PC-3 (cell line): ENCODE results near the gene GPR148. TPM values are rescaled to one million over a fixed set of nuclear protein-coding genes. Genes with fewer than 3 reads are reported as not detected.

Source experiments
- ATAC-seq: fragments of 200-7000 bp; cut with Tn5 transposase; 2 replicates; pipeline ENCODE4 v1.9.1; 2020; ENCODE audit warnings: mild to moderate bottlenecking, moderate library complexity
- BruUV-seq: library from RNA; stranded (reverse); fragments of 400-500 nt; replicated peaks from 2 replicates; lab custom pipeline; 2021; lab: Mats Ljungman, UMichigan
- CTCF ChIA-PET: fragments of 300-600 bp; sonication (Branson Sonifier 250); formaldehyde crosslinking; loops from one replicate; lab custom pipeline; 2022; ENCODE audit warnings: antibody characterized with exemption; lab: Charles Lee
- POLR2A ChIA-PET: fragments of 300-600 bp; sonication (Branson Sonifier 250); formaldehyde crosslinking; loops from one replicate; lab custom pipeline; 2022; ENCODE audit warnings: antibody characterized with exemption; ENCODE audit not compliant: unreplicated experiment; lab: Charles Lee
- DNase-seq: peaks from one replicate; pipeline ENCODE4 v3.0.0-alpha.2; 2015
- H2AFZ ChIP-seq: fragments of 300-600 bp; sonication (generic); 2 replicates; pipeline ENCODE4 v1.6.0; 2016; ENCODE audit warnings: antibody characterized with exemption, low read length
- H3F3A ChIP-seq: fragments of 300-600 bp; sonication (generic); one replicate; pipeline ENCODE4 v1.6.0; 2017; ENCODE audit warnings: antibody characterized with exemption, low read length, control low read depth, mild to moderate bottlenecking; ENCODE audit not compliant: unreplicated experiment
- H3K27ac ChIP-seq: fragments of 300-600 bp; sonication (generic); 2 replicates; pipeline ENCODE4 v1.5.1; 2016; ENCODE audit warnings: mild to moderate bottlenecking, low read length
- H3K27me3 ChIP-seq: fragments of 300-600 bp; sonication (generic); 2 replicates; pipeline ENCODE4 v1.6.1; 2016; ENCODE audit warnings: low read length, mixed read lengths
- H3K36me3 ChIP-seq: fragments of 300-600 bp; sonication (generic); 2 replicates; pipeline ENCODE4 v1.6.1; 2016; ENCODE audit warnings: low read depth, mixed run types, low read length, mixed read lengths
- H3K4me1 ChIP-seq: fragments of 300-600 bp; sonication (generic); 2 replicates; pipeline ENCODE4 v1.5.1; 2016; ENCODE audit warnings: low read length; ENCODE audit not compliant: insufficient read depth
- H3K4me2 ChIP-seq: fragments of 300-600 bp; sonication (generic); 2 replicates; pipeline ENCODE4 v1.6.0; 2016; ENCODE audit warnings: low read length
- H3K4me3 ChIP-seq: fragments of 300-600 bp; sonication (generic); 2 replicates; pipeline ENCODE4 v1.5.1; 2016; ENCODE audit warnings: mild to moderate bottlenecking, low read length, mixed read lengths
- H3K79me2 ChIP-seq: fragments of 300-600 bp; sonication (generic); 2 replicates; pipeline ENCODE4 v1.6.1; 2017; ENCODE audit warnings: low read length, mixed read lengths
- H3K9ac ChIP-seq: fragments of 300-600 bp; sonication (generic); 2 replicates; pipeline ENCODE4 v1.6.0; 2016; ENCODE audit warnings: mild to moderate bottlenecking, low read length
- H3K9me2 ChIP-seq: fragments of 300-600 bp; sonication (generic); replicated peaks from 2 replicates; pipeline ENCODE4 v1.6.1; 2016; ENCODE audit warnings: mixed run types, low read length, mixed read lengths
- H3K9me3 ChIP-seq: fragments of 300-600 bp; sonication (generic); 2 replicates; pipeline ENCODE4 v1.6.1; 2016; ENCODE audit warnings: low read length, mixed read lengths
- H4K20me1 ChIP-seq: fragments of 300-600 bp; sonication (generic); 2 replicates; pipeline ENCODE4 v1.6.1; 2016; ENCODE audit warnings: low read length, mixed read lengths
- EZH2 ChIP-seq: fragments of 300-600 bp; sonication (generic); IDR thresholded peaks from one replicate; pipeline ENCODE4 v1.6.1; 2017; ENCODE audit warnings: antibody characterized with exemption, mild to moderate bottlenecking, low read length; ENCODE audit not compliant: unreplicated experiment
- EZH2phosphoT487 ChIP-seq: fragments of 300-600 bp; sonication (generic); IDR thresholded peaks from 2 replicates; pipeline ENCODE4 v1.6.1; 2018; ENCODE audit warnings: mild to moderate bottlenecking, antibody characterized with exemption, low read length, borderline replicate concordance
- intact Hi-C: fragments of 100-400 bp; cut with micrococcal nuclease; formaldehyde crosslinking; loops from 2 replicates; pipeline ENCODE4 v1.9.0; 2023
- total RNA-seq: library from RNA; depleted of rRNA; stranded (reverse); fragments of >200 nt; gene quantifications from 2 replicates; pipeline ENCODE4 v1.2.3, GENCODE V29; 2014
- TF ChIP-seq, protein P1 (sequence below): fragments of 300-600 bp; sonication (generic); conservative IDR thresholded peaks from 2 replicates; pipeline ENCODE4 v1.5.1; 2017; ENCODE audit warnings: antibody characterized with exemption, low read depth, mild to moderate bottlenecking, low read length

GPR148 gene
- total RNA-seq, 1 experiment from 2014 or later: not detected

DNA sequence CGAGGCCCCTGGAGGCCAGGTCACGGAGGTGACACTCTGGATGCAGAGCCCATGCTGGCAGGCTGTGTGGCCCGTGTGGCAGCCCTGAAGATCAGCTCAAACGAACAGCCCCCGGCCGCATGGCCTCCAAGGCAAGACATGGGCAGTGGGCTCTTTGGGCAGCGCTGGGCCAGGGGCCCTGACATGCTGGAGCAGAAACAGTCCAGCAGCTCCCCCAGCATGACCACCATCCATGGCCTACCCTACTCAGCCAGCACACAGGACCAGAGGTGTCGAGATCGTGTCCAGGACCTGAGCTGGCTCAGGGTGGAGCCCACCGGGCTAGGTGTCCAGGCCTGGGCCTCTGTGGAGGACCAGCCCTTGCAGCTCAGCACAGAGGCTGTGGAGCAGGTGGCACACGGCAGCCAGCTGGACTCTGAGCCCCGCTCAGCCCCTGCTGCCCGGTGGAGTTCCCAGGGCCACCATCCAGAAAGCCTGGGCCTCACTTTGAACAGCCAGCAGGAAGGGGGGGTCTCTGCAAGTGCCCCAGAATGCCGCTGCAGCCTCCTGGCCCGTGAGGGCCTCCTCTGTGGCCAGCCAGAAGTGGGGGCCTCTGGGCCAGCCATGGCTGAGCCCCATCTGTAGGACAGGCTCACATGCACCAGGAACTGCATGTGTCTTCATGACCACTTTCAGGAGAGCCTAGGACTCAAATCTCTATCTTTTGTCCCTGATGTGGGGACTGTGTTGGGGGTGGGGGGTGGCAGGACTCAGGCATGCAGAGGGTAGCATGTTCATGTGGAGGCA is 35.4 kb downstream of the GPR148 start:
- ATAC-seq (no peak), DNase-seq (no peak)
- intact Hi-C loops: no loop called here
- ChIA-PET POLR2A (no interaction called here), CTCF (no interaction called here)
- BruUV-seq: no TSS peak
- H3K27ac ChIP-seq: no peak overlapping the region
- peaks cover 77% of the 10 kb centered on the region for H3K27me3 ChIP-seq
- no peak for TF ChIP-seq EZH2phosphoT487
- no peak for TF ChIP-seq EZH2
- TF ChIP-seq, protein P1, sequence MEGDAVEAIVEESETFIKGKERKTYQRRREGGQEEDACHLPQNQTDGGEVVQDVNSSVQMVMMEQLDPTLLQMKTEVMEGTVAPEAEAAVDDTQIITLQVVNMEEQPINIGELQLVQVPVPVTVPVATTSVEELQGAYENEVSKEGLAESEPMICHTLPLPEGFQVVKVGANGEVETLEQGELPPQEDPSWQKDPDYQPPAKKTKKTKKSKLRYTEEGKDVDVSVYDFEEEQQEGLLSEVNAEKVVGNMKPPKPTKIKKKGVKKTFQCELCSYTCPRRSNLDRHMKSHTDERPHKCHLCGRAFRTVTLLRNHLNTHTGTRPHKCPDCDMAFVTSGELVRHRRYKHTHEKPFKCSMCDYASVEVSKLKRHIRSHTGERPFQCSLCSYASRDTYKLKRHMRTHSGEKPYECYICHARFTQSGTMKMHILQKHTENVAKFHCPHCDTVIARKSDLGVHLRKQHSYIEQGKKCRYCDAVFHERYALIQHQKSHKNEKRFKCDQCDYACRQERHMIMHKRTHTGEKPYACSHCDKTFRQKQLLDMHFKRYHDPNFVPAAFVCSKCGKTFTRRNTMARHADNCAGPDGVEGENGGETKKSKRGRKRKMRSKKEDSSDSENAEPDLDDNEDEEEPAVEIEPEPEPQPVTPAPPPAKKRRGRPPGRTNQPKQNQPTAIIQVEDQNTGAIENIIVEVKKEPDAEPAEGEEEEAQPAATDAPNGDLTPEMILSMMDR: no peak
- no peaks in the 10 kb centered on the region for H3F3A ChIP-seq
- no peak overlapping the region for H3K4me2 ChIP-seq
- no peaks in the 10 kb centered on the region for H3K9me3 ChIP-seq
- H3K9me2 ChIP-seq: no peaks in the 10 kb centered on the region
- no peaks in the 10 kb centered on the region for H3K36me3 ChIP-seq
- no peaks in the 10 kb centered on the region for H3K79me2 ChIP-seq
- no peaks in the 10 kb centered on the region for H3K4me1 ChIP-seq
- no peak overlapping the region for H3K9ac ChIP-seq
- no peak overlapping the region for H3K4me3 ChIP-seq
- H4K20me1 ChIP-seq: no peaks in the 10 kb centered on the region
- no peak overlapping the region for H2AFZ ChIP-seq

DNA sequence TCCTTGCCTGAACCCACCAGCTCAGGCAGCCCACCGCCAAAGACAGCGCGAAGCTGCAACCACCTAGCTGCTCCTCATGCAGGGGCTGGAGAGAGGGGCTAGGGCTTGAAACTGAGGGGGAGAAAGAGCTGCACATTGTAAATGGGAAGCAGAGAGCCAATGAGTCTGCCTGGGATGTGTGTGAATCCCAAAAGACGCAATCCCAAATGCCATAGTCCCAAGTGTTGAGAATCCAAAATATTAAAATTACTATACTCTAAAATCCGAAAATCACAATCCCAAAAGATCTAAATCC is 35.9 kb downstream of the GPR148 start:
- Histone ChIP-seq H3K4me2 (no peak overlapping the region), H3K4me1 (no peaks in the 10 kb centered on the region), H4K20me1 (no peaks in the 10 kb centered on the region), H3K79me2 (no peaks in the 10 kb centered on the region), H3K4me3 (no peak overlapping the region), H3K9me3 (no peaks in the 10 kb centered on the region), H3K27me3 (peaks cover 75% of the 10 kb centered on the region), H3K9me2 (no peaks in the 10 kb centered on the region), H2AFZ (no peak overlapping the region), H3K36me3 (no peaks in the 10 kb centered on the region), H3F3A (no peaks in the 10 kb centered on the region), H3K9ac (no peak overlapping the region), H3K27ac (no peak overlapping the region)
- ChIA-PET CTCF (no interaction called here), POLR2A (interaction anchor here (0.6 kb wide), 1 partner anchor 69 kb away, joined by 3 read pairs; no protein-coding TSS in a partner anchor)
- BruUV-seq: no TSS peak
- intact Hi-C loops: no loop called here
- no peak for DNase-seq
- ATAC-seq: no peak
- TF ChIP-seq EZH2phosphoT487 (no peak), EZH2 (no peak)
- TF ChIP-seq, protein P1: no peak

DNA sequence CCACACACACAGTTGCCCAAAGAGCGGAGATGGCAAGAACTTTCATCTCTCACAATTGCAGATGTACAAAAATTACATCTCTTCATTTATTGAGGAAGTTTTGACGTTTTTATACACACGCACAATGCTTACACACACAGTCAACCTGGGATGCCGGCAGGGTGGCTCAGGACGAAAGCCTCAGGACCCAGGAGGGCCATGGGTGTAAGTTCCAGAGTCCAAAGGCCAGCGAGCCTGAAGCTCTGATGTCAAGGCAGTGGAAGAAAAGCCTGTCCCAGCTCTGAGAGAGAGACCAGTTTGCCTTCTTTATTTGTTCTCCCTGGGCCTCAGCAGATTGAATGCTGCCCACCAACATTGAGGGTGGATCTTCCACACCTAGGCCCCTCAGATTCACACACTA is 36.6 kb downstream of the GPR148 start:
- Histone ChIP-seq H3K4me2 (no peak overlapping the region), H4K20me1 (no peaks in the 10 kb centered on the region), H3K9me3 (no peaks in the 10 kb centered on the region), H3K4me1 (no peaks in the 10 kb centered on the region), H3K9ac (no peak overlapping the region), H3K27me3 (peaks cover 69% of the 10 kb centered on the region), H2AFZ (no peak overlapping the region), H3K36me3 (no peaks in the 10 kb centered on the region), H3K27ac (no peak overlapping the region), H3K4me3 (no peak overlapping the region), H3K79me2 (no peaks in the 10 kb centered on the region), H3F3A (no peaks in the 10 kb centered on the region), H3K9me2 (no peaks in the 10 kb centered on the region)
- ATAC-seq (no peak), DNase-seq (no peak)
- BruUV-seq: no TSS peak
- ChIA-PET CTCF (no interaction called here), POLR2A (no interaction called here)
- TF ChIP-seq EZH2phosphoT487: no peak
- TF ChIP-seq EZH2: no peak
- TF ChIP-seq, protein P1: no peak
- intact Hi-C loops: no loop called here
